Measurements from ENCODE around the gene PLSCR3.

PLSCR3 gene

DNA sequence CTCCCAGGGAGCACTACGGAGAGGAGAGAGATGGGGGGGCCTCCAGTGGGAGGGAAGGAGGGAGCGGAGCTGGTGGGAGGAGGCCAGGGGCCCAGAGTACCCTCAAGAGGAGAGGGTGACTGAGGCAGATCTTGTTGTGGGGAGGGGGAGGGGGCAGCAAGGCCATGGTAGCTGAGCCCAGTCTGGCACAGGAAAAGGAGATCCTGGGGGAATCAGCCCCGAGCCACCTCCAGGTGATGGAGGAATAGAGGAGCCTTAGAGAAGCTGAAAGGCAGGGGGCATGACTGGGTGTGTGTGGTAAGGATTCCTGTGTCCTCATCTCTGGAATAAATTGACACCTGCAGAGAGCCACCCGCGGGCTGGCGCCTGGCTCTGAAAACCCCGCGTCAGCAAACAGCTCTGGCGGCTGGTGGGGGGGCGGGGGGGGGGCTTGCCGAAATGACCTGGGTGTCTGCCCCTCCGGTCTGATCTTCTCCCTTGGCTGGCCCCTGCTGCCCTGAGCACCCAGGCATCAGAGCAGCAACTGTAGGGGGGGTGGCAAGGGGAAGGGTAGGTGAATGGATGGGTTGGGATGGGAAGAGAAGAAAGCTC is 12.0 kb upstream of the PLSCR3 start:
- DNase-seq (ENCODE audit: low read depth in 3 of 3) = no peak

DNA sequence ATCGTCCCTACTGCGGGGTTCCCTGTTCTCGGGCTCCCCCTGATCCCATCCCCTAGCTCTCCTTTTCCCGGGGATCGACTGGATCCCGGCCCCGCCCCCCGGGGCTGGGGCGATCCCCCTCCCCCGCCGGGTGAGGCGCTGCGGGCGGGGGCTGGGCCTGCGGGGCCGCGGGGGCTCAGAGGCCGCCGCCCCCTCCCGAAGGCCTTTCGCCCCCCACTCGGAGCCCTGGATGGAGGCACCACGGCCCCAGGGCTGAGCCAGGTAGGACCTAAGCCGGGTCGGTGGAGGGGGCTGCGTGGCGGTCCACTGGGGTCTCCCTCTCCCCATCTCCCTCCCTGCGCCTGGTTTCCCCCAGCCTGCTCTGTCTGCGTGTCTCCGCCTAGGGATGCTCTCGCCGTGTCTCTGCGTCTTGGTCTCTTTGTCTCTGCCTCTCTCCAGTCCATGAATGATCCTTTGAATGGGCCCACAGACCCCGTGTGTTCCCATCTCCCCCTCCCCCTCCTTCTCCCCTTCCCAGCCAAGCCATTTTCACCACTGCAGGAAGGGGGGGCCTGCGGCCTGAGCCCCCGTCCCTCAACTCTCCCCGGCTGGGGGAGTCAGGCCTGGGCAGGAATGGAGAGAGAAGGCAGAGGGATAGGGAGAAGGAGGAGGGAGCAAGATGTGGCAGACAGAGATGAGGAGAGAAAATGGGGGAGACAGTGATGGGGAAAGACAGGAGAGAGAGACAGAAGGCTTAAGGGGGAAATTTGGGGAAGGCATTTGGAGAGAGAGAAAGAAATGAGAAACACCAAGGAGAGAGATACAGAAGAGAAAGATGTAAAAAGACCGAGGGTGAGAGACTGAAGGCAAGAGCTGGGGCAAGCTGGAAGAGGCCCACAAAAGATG is 11.3 kb upstream of the PLSCR3 start:
- no peak for DNase-seq (ENCODE audit: low read depth in 3 of 3)

DNA sequence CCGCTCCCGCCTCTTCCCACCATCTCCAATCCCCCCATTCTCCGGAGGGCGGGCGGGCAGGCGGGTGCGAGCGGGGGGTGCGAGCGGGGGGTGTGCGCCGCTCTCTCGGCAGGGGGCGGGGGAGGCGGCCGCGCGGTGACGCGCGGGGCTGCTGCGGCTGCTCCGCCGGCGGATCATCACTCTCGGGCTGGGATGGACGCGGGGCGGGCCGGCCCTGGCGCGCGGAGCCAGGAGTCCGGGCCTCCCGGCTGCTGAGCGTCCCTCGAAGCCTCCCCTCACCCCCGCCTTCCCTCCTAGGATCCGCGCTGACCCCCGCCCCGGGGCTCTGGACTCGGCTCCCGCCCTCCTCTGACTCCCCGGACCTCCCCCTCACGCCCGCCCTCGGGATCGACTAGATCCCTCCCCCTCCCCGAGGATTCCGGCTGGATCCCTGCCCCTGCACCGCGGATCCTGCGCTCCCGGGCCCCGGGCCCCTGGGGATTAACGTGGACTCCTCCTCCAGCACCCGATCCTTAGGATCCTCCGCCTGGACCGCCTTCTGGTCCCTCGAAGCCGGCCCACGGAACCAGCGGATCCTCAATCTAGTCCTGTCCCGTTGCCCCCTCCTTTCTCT is 10.5 kb upstream of the PLSCR3 start:
- DNase-seq (ENCODE audit: low read depth in 3 of 3) = peak in 1 of 3 donors; percentile 32

DNA sequence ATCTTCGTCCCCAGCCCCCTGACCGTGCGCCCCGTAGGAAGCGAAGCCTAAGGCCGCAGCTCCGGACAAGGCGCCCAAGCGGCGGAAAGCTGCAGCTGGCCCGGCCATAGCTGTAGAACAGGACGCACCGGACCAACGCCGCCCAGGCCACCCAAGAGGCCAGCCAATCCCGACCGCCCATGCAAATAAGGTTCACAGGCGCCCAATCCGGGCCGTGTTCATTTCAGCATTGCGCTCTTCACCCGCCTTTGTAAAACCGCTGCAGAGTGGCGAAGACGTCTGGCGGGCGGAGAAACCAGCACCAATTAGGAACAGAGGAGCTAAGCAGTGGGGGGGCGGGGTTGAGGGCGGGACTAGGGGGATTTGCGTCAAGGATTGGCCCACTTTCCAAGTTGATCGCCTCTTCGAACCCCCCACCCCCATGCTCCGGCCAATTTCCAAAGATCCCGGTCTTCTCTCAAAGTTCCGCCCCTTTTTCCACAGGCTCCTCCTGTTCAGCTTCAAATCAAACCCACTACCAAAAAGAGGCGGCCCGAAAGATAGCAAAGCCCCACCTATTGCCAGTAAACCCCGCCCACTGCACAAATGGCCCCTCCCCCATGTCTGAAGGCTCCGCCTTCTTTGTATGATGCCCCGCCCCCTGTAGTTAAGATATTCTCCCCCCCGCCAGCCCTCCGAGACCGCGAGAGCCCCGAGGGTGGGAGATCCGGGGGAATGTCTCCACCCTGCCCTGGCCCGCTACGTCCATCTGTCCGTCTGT is 9.8 kb upstream of the PLSCR3 start, which contains the start of gene TMEM256:
TMEM256 (minus strand) TSS at position 121 of the 760 bp plus-strand sequence; CDS start at position 108, 13 bp downstream.
- peak; percentile 89 to 95 (median 93) for DNase-seq (ENCODE audit: low read depth in 3 of 3)

DNA sequence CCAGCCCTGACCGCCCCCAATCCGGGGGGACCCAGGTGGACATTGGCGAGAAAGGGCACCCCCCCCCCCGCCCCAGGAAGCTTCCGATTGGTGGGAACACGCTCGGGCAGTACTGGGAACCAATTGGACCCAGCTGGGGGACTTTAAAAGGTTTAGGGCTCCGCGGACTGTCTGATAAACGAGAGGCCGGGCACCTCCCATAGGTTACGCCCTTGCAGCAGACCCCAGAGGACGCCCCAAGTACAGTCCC is 9.3 kb upstream of the PLSCR3 start:
- DNase-seq (ENCODE audit: low read depth in 3 of 3) = no peak

DNA sequence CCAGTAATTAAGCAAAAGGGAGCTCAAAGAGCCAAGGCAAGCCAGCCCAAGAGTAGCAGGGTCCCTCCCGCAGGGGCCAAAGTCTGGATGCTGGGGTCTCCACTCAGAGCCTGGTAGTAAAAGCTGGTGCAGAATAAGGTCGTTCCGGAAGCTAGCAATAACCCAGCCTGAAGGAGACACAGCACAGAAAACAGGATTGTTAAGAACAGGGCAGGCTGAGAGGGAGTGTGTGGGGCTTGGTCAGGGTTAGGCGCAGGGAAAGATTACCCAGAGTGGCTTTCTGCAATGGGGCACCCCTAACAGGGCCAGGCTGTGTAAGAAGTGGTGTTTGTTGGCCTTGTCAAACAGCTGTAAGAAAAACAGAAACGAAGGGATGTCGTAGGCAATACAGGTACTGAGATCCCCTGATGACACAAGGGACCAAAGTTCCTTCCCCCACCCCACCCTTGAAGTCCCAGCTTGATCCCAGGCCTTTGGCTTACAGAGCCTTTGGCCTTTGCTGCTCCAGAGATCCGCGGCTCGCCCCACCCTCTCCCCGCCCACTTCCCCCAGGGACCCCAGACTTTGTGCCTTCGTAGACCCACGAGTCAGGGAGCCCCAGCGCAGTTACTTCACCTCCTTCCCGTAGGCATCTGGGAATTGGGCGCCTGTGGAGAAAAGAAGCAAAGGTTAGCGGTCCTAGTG is 8.9 kb upstream of the PLSCR3 start:
- DNase-seq (ENCODE audit: low read depth in 3 of 3) = no peak

DNA sequence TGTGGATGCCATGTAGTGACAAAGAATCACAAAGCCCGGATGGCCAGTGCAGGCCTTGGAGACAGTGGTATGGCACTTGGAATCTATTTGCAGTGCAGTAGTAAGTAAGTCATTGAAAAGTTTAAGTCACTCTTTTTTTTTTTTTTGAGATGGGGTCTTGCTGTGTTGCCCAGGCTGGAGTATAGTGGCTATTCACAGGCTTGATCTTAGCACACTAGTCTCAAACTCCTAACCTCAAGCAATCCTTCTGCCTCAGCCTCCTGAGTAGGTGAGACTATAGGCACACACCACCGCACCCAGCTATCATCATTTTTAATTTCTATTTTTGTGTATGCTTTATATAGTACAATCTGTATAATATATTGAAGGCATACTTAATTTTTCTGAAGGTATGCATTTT is 4.3 kb upstream of the PLSCR3 start:
- DNase-seq (ENCODE audit: low read depth in 3 of 3) = no peak

DNA sequence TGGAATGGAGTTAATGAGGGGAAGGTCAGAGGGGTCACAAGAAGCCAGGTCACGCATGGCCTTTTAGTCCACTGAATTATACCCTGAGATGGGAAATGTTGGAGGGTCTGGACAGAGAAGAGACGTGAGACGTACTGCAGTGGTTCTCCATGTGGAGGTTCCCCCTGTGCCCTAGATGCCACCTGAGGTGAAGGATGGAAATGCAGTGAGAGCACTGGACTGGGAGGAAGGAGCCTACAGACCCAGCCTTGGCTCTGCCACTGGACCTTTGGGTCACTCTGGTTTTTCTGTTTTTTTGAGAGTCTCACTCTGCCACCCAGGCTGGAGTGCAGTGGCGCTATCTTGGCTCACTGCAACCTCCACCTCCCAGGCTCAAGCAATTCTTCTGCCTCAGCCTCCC is 1.8 kb upstream of the PLSCR3 start:
- DNase-seq (ENCODE audit: low read depth in 3 of 3) = no peak

DNA sequence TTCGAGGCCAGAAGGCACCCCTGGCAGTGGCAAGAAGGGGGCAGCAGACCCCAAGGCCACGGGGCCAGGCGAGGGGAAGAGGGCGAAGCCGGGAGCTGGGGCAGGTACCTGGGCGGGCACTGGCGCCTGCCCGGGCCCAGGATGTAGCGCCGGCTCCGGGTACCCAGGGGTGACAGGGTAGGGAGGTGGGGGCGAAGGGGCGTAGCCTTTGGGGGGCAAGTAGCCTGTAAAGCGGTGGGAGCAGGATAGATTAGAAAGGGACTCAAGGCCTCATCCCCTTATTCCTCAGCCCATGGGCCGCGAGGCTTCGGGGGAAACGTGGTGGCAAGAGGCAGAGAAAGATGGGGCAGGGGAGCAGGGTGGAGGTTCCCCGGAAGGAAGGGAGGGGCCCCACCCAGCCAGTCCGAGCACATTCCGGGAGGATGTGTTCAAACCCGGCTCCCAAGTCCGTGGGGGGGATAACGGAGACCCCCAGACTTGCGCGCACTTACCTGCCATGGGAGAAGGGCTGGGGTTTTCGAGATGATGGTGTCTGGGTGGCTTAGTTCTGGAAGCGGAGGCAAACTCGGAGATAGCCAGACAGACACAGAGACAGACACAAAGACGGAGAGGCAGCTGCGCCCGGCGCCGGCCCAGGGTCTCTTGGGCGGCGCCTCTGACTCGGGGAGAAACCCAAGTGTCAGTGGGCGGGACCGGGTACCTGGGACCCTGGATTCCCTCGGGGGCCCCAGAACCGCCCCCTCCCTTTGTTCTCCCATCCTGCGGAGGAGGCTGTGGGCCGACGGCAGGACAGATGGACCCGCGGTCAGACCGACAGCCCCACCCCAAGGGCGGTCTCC is 493 bp downstream of the PLSCR3 start:
- peak in 1 of 3 donors; percentile 40 for DNase-seq (ENCODE audit: low read depth in 3 of 3)

DNA sequence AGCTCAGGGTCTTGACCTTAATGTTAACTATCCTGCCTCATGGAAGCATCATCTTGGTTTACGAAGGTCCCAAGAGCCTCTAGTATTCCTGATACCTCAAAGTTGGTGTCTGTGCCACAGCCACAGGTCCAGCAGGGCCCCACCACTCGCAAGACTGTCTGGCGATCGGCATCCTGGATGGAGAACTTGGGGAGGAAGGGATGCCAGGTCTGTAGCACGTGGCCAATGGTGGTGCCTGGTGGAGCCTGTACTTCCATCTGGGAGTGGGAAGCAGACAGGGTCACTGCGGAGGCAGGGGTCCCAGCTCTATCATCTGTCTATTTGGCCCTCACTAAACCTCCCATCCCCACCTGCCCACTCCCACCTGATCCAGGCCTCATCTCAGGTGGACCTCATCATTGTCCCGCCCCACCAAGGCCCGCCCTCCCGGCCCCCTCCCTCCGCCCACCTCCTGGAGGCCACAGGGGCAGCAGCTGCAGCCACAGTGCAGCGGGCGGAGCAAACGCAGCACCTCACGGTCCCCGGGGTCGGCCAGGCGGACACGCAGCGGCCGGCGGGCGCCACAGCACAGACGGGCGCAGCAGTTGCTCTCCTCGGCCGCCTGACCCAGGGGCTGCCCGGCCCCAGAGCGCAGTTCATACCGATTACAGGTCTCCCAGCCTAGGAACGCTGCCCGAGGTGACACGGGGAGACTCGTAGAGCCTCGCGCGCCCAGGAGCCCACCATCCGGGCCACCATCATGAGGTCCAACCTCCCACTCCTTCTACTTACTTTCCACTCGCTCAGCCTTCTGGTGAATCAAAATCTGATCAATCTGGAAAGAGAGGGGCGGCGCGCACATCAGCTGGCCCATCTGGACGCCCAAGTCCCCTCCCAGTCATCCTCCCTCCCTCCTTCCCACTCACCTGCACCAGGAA is 1.4 kb downstream of the PLSCR3 start:
- DNase-seq (ENCODE audit: low read depth in 3 of 3) = no peak

DNA sequence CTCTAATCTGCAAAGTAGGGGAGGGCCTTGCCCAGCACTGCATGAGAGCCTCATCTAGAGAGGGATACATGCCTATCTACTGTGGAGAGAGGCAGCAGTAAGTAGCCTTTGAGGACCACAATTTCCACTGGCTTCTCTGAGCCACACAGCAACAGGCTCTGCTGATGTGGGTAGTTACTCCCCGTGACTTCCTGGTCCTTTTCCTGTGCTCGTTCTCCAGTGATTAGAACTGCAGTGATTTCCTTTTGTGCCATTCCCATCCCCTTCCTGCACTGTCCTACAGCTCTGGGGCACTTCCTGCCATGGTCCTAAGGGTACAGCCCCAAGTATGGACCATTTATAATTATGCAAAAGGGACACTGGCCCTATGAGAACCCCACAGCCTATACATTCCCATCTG is 3.0 kb downstream of the PLSCR3 start:
- DNase-seq (ENCODE audit: low read depth in 3 of 3) = no peak

DNA sequence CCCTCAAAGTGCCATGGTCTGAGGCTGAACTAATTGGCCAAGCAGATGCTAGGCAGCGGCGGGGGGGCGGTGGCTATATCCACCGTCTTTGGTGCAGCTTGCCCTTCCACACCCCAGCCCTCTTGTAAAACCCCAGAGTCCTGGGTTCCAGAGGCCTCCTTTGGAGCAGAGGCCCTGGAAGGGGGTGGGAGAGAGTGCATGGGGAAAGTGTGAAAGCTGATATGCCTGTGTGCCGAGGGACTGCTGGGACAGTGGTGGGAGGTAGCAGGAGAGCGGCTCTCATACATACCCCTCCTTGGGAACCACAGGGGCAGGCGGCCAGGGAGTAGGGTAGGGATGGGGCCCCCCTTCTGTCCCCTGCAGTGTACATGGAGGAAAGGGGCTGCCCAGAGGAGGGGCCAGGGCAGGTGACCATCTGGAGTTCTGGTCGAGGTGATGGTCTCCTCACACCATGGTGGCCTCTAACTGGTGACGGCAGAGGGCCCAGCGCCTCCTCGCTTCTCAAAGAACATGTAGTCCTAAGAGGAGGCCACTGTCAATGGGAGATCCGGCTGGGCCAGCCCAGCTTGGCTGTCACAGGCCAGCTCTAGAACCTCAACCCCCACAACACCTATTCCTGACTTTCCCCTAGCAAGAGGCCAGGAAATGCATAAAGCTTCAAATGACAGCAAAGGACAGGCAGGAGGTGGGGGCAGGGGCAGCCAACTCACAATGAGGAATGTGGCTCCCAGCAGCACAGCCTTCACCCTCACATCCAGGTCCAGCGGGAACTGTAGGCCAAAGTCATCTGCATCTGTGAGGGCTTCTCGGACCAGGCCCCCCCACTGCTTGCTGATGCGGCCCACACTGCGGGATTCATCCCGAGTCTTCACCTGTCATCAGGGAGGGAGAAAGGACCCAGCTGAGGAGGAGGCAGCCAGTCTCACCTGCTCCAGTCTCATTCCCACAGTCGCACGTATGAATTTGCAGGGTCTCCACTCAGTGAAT is 4.1 kb downstream of the PLSCR3 start:
- no peak for DNase-seq (ENCODE audit: low read depth in 3 of 3)

DNA sequence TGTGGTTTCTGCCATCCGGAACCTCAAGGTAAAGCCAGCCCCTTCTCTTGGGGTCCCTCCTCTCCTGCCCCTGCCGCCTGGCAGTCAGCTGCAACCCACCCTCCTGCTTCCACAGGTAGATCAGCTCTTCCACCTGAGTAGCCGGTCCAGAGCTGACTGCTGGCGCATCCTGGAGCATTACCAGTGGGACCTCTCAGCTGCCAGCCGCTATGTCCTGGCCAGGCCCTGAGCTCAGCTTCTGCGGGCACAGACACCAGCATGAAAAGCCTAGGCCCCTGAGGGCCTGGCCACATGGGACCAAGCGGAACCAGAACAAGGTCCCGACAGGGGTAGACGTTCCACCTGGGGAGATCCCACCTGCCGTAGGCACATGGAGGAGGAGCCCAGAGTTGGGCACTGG is 5.5 kb downstream of the PLSCR3 start:
- no peak for DNase-seq (ENCODE audit: low read depth in 3 of 3)

DNA sequence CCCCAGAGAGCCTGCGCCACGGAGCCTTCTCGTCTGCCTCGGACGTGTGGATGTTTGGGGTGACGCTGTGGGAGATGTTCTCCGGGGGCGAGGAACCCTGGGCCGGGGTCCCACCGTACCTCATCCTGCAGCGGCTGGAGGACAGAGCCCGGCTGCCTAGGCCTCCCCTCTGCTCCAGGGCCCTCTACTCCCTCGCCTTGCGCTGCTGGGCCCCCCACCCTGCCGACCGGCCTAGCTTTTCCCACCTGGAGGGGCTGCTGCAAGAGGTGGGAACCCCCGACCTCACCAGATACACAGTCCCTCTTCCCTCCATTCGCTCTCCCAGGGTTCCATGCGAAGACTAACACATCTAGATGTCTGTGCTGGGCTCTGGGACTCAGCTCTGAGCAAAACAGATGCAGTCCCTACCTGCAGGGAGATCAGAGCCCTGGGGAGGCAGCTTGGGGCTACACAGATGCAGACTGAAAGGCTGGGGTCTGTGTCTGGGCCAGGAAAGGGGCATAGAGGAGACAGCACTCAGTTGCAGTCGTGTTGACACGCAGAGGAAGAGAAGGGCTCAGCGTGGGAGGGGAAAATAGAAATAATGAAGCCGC is 9.7 kb downstream of the PLSCR3 start:
- no peak for DNase-seq (ENCODE audit: low read depth in 3 of 3)

DNA sequence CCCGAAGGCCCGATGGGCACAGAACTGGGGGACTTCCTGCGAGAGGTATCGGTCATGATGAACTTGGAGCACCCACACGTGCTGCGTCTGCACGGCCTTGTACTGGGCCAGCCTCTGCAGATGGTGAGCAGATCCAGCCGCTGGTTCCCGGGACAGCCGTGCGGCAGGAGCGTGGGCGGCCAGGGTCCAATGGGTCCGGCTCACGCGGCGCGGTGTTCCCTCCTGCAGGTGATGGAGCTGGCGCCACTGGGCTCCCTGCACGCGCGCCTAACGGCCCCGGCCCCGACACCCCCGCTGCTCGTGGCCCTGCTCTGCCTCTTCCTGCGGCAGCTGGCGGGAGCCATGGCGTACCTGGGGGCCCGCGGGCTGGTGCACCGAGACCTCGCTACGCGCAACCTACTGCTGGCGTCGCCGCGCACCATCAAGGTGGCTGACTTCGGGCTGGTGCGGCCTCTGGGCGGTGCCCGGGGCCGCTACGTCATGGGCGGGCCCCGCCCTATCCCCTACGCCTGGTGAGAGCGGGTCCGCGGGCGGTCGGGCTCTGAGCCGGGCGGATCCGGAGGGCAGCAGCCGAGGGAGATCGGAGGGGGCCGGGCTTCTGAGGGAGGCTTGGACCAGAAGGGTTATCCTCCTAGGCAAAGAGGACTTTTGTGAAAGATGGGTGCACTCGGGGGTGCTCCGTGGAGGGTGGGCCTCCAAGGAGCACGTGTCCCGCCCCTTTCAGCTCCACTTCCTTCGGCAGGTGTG is 10.4 kb downstream of the PLSCR3 start:
- peak; percentile 57 to 69 (median 62) for DNase-seq (ENCODE audit: low read depth in 3 of 3)

DNA sequence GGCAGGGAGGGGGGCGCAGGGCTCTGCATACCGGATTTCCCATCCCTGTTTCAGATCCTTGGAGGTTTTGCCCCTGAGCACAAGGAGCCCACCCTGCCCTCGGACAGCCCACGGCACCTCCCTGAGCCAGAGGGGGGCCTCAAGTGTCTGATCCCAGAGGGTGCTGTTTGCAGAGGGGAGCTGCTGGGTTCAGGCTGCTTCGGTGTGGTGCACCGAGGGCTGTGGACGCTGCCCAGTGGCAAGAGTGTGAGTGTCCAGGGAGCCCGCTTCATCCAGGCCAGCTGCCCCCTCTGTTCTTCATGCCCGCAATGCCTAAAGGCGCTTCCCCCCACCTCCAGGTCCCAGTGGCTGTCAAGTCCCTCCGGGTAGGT is 11.0 kb downstream of the PLSCR3 start:
- no peak for DNase-seq (ENCODE audit: low read depth in 3 of 3)

DNA sequence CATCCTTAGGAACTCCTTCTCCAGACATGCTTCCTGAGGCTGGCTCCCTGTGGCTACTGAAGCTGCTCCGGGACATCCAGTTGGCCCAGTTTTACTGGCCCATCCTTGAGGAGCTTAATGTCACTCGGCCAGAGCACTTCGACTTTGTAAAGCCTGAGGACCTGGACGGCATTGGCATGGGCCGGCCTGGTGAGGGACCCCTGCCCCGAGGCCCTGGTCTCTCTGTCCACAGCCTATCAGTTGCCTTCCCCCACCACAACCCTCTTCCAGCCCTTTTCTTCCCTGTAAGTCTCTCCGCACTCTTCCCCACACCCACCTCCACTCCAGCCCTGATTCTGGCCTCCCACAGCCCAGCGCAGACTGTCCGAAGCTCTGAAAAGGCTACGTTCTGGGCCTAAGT is 11.4 kb downstream of the PLSCR3 start:
- no peak for DNase-seq (ENCODE audit: low read depth in 3 of 3)
